GM08714 (cell line): Measurements from ENCODE around the gene TRMT1.

Source experiments
- H3K4me3 ChIP-seq: fragments of 200-500 bp; sonication (Bioruptor generic); 2 replicates; pipeline ENCODE4 v1.5.1; 2014; ENCODE audit warnings: mild to moderate bottlenecking, low read length, inconsistent platforms
- ZNF274 ChIP-seq: IDR thresholded peaks from 2 replicates; pipeline ENCODE4 v1.6.1; 2012; ENCODE audit warnings: mild to moderate bottlenecking, low read depth, low read length

The TRMT1 gene

GRCh38 chr19:13137290-13137794 is 20.8 kb upstream of the TRMT1 start:
- no peak overlapping the region for H3K4me3 ChIP-seq

GRCh38 chr19:13135068-13136062 is 18.8 kb upstream of the TRMT1 start:
- no peak for TF ChIP-seq ZNF274
- H3K4me3 ChIP-seq, result no peak overlapping the region

More at GRCh38 chr19:13137290-13137794, 20.8 kb upstream of the TRMT1 start:
- no peak for TF ChIP-seq ZNF274

GRCh38 chr19:13134626-13135025 is 18.1 kb upstream of the TRMT1 start:
- no peak for TF ChIP-seq ZNF274
- H3K4me3 ChIP-seq, result no peak overlapping the region

- no peak overlapping the region for H3K4me3 ChIP-seq
- no peak for TF ChIP-seq ZNF274
These were observed 16.8 kb upstream of the TRMT1 start for GRCh38 chr19:13133241-13133870.

GRCh38 chr19:13132471-13133180 is 16.1 kb upstream of the TRMT1 start:
- TF ChIP-seq ZNF274, result no peak
- H3K4me3 ChIP-seq, result no peak overlapping the region

- no peak for TF ChIP-seq ZNF274
- no peak overlapping the region for H3K4me3 ChIP-seq
These were observed 14.4 kb upstream of the TRMT1 start for GRCh38 chr19:13130886-13131490.

- H3K4me3 ChIP-seq, result no peak overlapping the region
- no peak for TF ChIP-seq ZNF274
These were observed 12.8 kb upstream of the TRMT1 start for GRCh38 chr19:13129384-13129783.

GRCh38 chr19:13128583-13128982 is 12.0 kb upstream of the TRMT1 start:
- H3K4me3 ChIP-seq, result no peak overlapping the region
- TF ChIP-seq ZNF274, result no peak

- no peak for TF ChIP-seq ZNF274
- no peak overlapping the region for H3K4me3 ChIP-seq
These were observed 11.5 kb upstream of the TRMT1 start for GRCh38 chr19:13127811-13128575.

- no peak overlapping the region for H3K4me3 ChIP-seq
- TF ChIP-seq ZNF274, result no peak
These were observed 10.5 kb upstream of the TRMT1 start for GRCh38 chr19:13127051-13127450.

- TF ChIP-seq ZNF274, result no peak
- no peak overlapping the region for H3K4me3 ChIP-seq
These were observed 6.7 kb upstream of the TRMT1 start for GRCh38 chr19:13122980-13123957.

- H3K4me3 ChIP-seq, result no peak overlapping the region
- no peak for TF ChIP-seq ZNF274
These were observed 5.8 kb upstream of the TRMT1 start for GRCh38 chr19:13122275-13122878.
